Subcutaneous adipose tissue (tissue), 4 donors: Measurements from ENCODE around the gene SLC12A4. TPM values are rescaled to one million over a fixed set of nuclear protein-coding genes. Genes with fewer than 3 reads are reported as not detected.

Experiments used
- CTCF ChIP-seq: fragments of 450-650 bp; IDR thresholded peaks from one replicate; pipeline ENCODE4 v1.5.1; 2016; ENCODE audit warnings: low read depth, mild to moderate bottlenecking, control low read depth, antibody characterized with exemption, moderate library complexity
- total RNA-seq, 4 donors: library from RNA; depleted of rRNA; stranded (reverse); fragments of >200 nt; gene quantifications; one replicate each; pipeline ENCODE4 v1.1.0, GENCODE V29; 2016

The SLC12A4 gene
- total RNA-seq, 4 donors from 2014 or later = 36.2 to 77.2 (median 36.9) TPM

DNA sequence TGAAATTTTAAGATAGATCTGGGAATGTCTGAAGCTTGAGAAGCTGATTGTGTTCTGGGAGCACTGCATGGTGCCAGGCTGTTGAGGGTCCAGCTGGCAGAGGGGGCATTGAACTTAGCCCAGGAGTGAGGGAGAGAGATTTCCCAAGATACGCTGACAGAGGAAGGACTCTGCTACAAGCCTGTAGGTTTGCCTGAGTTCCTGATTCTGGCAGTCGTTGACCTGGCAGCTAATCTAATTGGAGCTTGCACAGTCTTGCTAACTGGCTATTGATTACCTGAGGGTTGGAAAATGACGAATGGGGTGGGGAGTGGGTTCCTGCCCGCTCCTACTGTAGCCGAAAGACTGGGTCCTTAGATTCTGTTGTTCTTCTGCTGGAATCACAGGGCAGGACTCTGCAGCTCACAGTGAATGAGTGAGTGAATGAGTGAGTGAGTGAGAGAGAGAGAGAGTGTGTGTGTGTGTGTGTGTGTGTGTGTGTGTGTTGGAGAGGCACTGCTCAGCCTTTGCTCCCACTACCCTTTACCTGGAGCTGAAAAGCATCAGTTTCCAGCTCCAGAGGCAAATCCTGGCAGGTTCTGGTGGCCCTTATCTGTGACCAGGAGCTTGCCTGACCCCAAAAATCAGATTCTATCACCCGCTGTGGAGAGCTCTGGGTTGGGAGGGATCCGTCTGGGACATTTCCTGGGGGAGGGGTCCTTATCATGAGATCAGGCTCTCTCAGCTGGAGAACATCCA, 53.5 kb downstream of the SLC12A4 start:
- TF ChIP-seq CTCF = no peak

DNA sequence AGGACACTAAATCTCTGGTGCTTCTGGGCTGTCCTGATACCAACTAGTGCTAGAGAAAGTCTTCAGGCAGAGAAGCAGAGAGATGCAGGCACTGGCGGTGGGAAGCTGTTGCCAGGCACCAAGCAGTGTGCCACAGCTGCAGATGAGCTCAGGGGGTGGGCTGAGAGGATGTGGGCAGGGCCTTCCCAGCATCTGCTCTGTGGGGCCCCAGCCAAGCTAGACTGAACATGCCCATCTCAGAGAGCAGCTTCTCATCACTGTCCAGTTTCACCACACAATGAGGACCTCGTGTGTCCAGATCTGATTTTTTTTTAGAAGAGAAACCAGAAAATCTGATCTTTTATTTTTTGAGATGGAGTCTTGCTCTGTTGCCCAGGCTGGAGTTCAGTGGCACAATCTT, 58.3 kb downstream of the SLC12A4 start:
- TF ChIP-seq CTCF = no peak

DNA sequence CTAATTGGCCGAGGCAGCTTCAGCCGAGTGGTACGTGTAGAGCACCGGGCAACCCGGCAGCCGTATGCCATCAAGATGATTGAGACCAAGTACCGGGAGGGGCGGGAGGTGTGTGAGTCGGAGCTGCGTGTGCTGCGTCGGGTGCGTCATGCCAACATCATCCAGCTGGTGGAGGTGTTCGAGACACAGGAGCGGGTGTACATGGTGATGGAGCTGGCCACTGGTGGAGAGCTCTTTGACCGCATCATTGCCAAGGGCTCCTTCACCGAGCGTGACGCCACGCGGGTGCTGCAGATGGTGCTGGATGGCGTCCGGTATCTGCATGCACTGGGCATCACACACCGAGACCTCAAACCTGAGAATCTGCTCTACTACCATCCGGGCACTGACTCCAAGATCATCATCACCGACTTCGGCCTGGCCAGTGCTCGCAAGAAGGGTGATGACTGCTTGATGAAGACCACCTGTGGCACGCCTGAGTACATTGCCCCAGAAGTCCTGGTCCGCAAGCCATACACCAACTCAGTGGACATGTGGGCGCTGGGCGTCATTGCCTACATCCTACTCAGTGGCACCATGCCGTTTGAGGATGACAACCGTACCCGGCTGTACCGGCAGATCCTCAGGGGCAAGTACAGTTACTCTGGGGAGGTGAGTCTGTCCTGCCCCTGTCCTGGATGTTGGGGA, 59.2 kb downstream of the SLC12A4 start:
- no peak for TF ChIP-seq CTCF

DNA sequence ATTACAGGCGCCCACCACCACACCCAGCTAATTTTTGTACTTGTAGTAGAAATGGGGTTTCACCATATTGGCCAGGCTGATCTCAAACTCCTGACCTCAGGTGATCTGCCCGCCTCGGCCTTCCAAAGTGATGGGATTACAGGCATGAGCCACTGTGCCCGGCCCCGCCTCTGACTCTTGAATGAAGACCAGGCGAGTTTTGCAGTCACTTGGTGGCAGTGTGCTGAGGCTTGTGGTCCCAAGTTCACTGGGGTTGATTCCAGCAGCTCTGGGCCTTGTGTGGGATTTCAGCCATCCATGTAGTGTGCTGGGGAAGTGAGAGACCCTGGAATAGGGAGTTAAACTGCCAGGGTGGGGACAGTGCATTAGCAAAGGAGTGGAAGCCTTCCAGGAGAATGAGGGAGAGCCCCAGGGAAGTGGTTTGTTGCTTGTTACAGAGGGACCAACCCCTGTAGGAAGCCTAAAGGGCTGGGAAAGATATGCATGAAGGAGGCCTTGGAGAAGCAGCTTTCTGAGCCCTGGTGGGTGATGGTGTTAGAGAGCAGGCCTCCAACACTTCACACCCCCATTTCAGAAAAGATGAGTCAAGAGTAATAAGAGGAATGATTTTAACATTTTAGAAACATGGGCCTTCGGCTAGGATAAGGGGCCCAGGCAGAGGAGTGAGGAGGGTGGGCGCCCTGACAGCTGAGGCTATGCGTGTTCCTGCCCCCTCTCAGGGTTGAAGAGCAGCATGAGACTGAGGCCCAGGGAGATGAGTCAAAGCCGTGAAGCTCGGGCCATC, 60.8 kb downstream of the SLC12A4 start:
- no peak for TF ChIP-seq CTCF

DNA sequence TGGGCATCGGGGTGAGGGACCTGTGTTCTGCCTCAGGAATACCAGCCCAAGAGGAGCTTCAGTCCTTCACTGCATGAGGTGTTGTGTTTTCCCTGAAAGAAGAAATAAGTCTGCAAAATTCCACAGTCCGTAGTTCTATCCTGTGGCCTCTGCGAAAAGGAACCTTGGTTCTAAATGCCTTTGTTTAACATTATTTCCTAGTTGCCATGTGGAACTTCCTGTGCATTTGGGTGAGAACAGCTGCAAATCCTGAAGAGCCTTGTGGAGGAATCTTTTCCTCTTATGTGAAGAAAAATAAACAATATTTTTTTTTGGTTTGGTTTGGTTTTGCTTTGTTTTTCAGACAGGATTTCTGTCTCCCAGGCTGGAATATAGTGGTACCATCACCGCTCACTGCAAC, 65.6 kb downstream of the SLC12A4 start:
- no peak for TF ChIP-seq CTCF

DNA sequence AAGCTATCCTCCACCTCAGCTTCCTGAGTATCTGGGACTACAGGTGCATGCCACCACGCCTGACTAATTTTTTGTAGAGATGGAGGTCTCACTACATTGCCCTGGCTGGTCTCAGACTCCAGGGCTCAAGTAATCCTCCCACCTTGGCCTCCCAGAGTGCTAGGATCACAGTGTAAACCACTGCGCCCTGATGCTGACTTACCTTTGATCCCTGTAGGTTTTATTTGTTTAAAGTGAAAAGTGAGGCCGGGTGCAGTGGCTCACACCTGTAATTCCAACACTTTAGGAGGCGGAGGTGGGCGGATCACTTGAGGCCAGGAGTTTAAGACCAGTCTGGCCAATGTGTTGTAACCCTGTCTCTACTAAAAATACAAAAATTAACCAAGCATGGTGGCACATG, 66.7 kb downstream of the SLC12A4 start:
- no peak for TF ChIP-seq CTCF

DNA sequence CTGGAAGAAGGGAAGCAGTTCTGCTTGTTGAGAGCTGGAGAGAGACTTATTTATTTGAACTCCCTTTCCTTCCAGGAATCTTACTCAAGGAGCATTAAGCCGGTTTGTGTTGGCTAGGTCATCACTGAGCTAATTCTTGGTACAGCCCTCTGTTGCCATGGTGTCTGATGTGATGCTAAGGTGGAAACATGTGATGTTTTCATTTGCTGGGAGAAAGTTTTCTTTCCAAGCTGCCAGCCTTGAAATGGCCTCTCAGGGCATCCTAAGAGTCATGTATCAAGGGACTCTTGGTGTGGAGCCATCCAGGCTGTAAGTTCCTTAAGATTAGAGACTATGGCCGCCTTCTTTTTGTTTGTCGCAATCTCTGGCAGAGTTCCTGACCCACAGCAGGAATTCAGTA, 71.2 kb downstream of the SLC12A4 start:
- TF ChIP-seq CTCF = no peak
